K562 (cell line): ENCODE results near the gene ISYNA1. TPM values are rescaled to one million over a fixed set of nuclear protein-coding genes. Genes with fewer than 3 reads are reported as not detected.

Source experiments
- CBFA2T3 ChIP-seq: fragments of 450-650 bp; IDR thresholded peaks from 2 replicates; pipeline ENCODE4 v1.6.1; 2017
- CCAR2 ChIP-seq: fragments of 200-400 bp; formaldehyde crosslinking; IDR thresholded peaks from 2 replicates; pipeline ENCODE4 v1.6.1; 2017; ENCODE audit warnings: mild to moderate bottlenecking, low read depth, low read length
- CSDE1 ChIP-seq, 2 experiments: fragments of 450-650 bp; IDR thresholded peaks; 2 replicates each; pipeline ENCODE4 v1.6.1; 2016; ENCODE audit warnings: mild to moderate bottlenecking in 1 of 2
- ETV1 ChIP-seq: fragments of 450-650 bp; conservative IDR thresholded peaks from 2 replicates; pipeline ENCODE4 v1.6.1; 2016; ENCODE audit warnings: missing genetic modification characterization, control low read depth, low read depth, missing compliant biosample characterization
- FOXJ3 ChIP-seq: sonication (generic); formaldehyde crosslinking; IDR thresholded peaks from 2 replicates; pipeline ENCODE4 v1.4.0; 2020; ENCODE audit warnings: mild to moderate bottlenecking, missing genetic modification reagents
- JUNB ChIP-seq: fragments of 450-650 bp; formaldehyde crosslinking; conservative IDR thresholded peaks from 2 replicates; pipeline ENCODE4 v1.4.0; 2020; ENCODE audit warnings: mild to moderate bottlenecking
- LCOR ChIP-seq: sonication (generic); formaldehyde crosslinking; IDR thresholded peaks from 2 replicates; pipeline ENCODE4 v1.8.0; 2022; ENCODE audit warnings: mild to moderate bottlenecking, missing genetic modification reagents
- NR2C1 ChIP-seq, 2 experiments: fragments of 450-650 bp; IDR thresholded peaks; 2 replicates each; pipeline ENCODE4 v1.6.1; 2017; ENCODE audit warnings: mild to moderate bottlenecking in 2 of 2, antibody characterized with exemption in 1 of 2, inconsistent platforms in 1 of 2, missing compliant biosample characterization in 1 of 2, missing genetic modification characterization in 1 of 2
- RBFOX2 ChIP-seq: fragments of 200-400 bp; formaldehyde crosslinking; IDR thresholded peaks from 2 replicates; pipeline ENCODE4 v1.6.1; 2017; ENCODE audit warnings: low read depth, mild to moderate bottlenecking, low read length, moderate library complexity
- SUPT5H ChIP-seq: fragments of 450-650 bp; IDR thresholded peaks from 2 replicates; pipeline ENCODE4 v1.6.1; 2016
- U2AF1 ChIP-seq: fragments of 200-400 bp; formaldehyde crosslinking; optimal IDR thresholded peaks from 2 replicates; pipeline ENCODE3; 2017; ENCODE audit warnings: mild to moderate bottlenecking, low read depth, low read length, moderate library complexity
- ZNF121 ChIP-seq: sonication (generic); formaldehyde crosslinking; conservative IDR thresholded peaks from 2 replicates; pipeline ENCODE4 v1.8.0; 2022; ENCODE audit warnings: missing genetic modification reagents
- ZNF586 ChIP-seq: fragments of 450-650 bp; formaldehyde crosslinking; conservative IDR thresholded peaks from 2 replicates; pipeline ENCODE4 v1.4.0; 2020; ENCODE audit warnings: mild to moderate bottlenecking, moderate library complexity
- polyA plus RNA-seq, 8 experiments: library from polyadenylated mRNA; depleted of rRNA in 4 of 8; stranded (reverse) in 5 of 8; unstranded in 3 of 8; fragments of >200 nt; fragmentation: Nextera tagmentation in 2 of 8; fragmentation: Illumina TruSeq in 1 of 8; extraction: Ambion mirVana in 2 of 8; extraction: Trizol in 1 of 8; gene quantifications; 2 replicates each; pipeline versions ENCODE4 v1.2.1 to v1.2.3, GENCODE V29; 2011 to 2014; ENCODE audit warnings: inconsistent platforms in 1 of 8, missing spikeins in 1 of 8
- total RNA-seq, 7 experiments: library from RNA; depleted of rRNA in 6 of 7; stranded (reverse); fragments of >200 nt in 6 of 7; fragmentation: Illumina TruSeq in 2 of 7; extraction: Trizol in 2 of 7; gene quantifications; 2 replicates each; pipeline versions ENCODE4 v1.2.1 to v1.2.3, GENCODE V29; 2011 to 2021; ENCODE audit warnings: low replicate concordance in 1 of 7
- TF ChIP-seq, protein P1 (sequence below), 2 experiments: fragments of 450-650 bp in 1 of 2; sonication (generic) in 1 of 2; formaldehyde crosslinking in 1 of 2; IDR thresholded peaks; 2 replicates each; pipeline versions ENCODE4 v1.7.1 to v1.9.0; 2016 to 2022; ENCODE audit warnings: inconsistent platforms in 1 of 2, mild to moderate bottlenecking in 1 of 2, missing genetic modification reagents in 1 of 2
- TF ChIP-seq, protein P2 (sequence below): fragments of 250-450 bp; sonication (Bioruptor Pico); IDR thresholded peaks from 2 replicates; pipeline ENCODE4 v1.5.0; 2021
- TF ChIP-seq, protein P3 (sequence below): fragments of 250-450 bp; sonication (Bioruptor Pico); IDR thresholded peaks from 2 replicates; pipeline ENCODE4 v1.5.0; 2022; ENCODE audit warnings: mild to moderate bottlenecking

ISYNA1 gene
- total and polyA plus RNA-seq, 9 of the 15 experiments (the other 6 are each of a cell fraction or from before 2014, with no cell fraction given) = 21.8 to 460 (median 93.2) TPM

DNA sequence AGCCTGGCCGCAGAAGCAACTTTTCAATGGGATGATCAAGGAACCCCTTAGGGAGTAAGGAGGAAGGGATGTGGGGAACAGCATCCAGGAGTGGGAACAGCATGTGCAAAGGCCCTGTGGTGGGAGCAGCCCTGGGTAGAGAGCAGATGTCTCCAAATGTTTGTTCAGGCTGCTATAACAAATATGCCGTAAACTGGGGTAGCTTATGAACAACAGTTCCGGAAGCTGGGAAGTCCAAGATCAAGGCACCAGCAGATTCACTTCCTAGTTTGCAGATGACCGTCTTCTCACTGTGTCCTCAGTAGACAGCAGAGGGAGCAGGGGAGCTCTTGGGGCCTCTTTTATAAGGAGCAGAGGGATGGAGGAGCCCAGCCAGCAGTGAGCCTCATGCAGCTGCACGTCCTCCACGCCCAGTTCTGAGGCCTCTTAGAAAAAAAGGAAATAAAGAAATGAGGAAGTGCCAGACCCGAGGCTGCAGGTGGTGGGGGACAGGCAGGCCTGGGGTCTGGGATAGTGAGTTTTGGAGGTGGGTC, 36.3 kb downstream of the ISYNA1 start (continued):
- TF ChIP-seq, protein P1, sequence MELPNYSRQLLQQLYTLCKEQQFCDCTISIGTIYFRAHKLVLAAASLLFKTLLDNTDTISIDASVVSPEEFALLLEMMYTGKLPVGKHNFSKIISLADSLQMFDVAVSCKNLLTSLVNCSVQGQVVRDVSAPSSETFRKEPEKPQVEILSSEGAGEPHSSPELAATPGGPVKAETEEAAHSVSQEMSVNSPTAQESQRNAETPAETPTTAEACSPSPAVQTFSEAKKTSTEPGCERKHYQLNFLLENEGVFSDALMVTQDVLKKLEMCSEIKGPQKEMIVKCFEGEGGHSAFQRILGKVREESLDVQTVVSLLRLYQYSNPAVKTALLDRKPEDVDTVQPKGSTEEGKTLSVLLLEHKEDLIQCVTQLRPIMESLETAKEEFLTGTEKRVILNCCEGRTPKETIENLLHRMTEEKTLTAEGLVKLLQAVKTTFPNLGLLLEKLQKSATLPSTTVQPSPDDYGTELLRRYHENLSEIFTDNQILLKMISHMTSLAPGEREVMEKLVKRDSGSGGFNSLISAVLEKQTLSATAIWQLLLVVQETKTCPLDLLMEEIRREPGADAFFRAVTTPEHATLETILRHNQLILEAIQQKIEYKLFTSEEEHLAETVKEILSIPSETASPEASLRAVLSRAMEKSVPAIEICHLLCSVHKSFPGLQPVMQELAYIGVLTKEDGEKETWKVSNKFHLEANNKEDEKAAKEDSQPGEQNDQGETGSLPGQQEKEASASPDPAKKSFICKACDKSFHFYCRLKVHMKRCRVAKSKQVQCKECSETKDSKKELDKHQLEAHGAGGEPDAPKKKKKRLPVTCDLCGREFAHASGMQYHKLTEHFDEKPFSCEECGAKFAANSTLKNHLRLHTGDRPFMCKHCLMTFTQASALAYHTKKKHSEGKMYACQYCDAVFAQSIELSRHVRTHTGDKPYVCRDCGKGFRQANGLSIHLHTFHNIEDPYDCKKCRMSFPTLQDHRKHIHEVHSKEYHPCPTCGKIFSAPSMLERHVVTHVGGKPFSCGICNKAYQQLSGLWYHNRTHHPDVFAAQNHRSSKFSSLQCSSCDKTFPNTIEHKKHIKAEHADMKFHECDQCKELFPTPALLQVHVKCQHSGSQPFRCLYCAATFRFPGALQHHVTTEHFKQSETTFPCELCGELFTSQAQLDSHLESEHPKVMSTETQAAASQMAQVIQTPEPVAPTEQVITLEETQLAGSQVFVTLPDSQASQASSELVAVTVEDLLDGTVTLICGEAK (IDR thresholded peaks at IDR 0.05) = 0 out of 2 replicates have a peak, but pooled peaks have one; percentile 39
- TF ChIP-seq, protein P1 (CRISPR knock-in tag; IDR thresholded peaks at IDR 0.05) = no peak
- no peak for TF ChIP-seq FOXJ3 (CRISPR knock-in tag)
- 0 out of 2 replicates have a peak, but pooled peaks have one; percentile 24 for TF ChIP-seq RBFOX2
- no peak for TF ChIP-seq U2AF1
- no peak for TF ChIP-seq CSDE1 (IDR thresholded peaks at IDR 0.05)
- TF ChIP-seq, protein P2, sequence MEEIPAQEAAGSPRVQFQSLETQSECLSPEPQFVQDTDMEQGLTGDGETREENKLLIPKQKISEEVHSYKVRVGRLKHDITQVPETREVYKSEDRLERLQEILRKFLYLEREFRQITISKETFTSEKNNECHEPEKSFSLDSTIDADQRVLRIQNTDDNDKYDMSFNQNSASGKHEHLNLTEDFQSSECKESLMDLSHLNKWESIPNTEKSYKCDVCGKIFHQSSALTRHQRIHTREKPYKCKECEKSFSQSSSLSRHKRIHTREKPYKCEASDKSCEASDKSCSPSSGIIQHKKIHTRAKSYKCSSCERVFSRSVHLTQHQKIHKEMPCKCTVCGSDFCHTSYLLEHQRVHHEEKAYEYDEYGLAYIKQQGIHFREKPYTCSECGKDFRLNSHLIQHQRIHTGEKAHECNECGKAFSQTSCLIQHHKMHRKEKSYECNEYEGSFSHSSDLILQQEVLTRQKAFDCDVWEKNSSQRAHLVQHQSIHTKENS = no peak
- TF ChIP-seq NR2C1 (IDR thresholded peaks at IDR 0.05) = peak; percentile 36; the same call in 1 of the 2 replicates
- TF ChIP-seq NR2C1 (tag; IDR thresholded peaks at IDR 0.05) = no peak
- no peak for TF ChIP-seq CCAR2
- TF ChIP-seq SUPT5H = no peak
- TF ChIP-seq ZNF121 (CRISPR knock-in tag) = no peak
- peak; percentile 41; the same call in 1 of the 2 replicates for TF ChIP-seq ETV1 (tag)
- peak; percentile 36; the same call in 1 of the 2 replicates for TF ChIP-seq CBFA2T3
- no peak for TF ChIP-seq LCOR (CRISPR knock-in tag)
- TF ChIP-seq, protein P3, sequence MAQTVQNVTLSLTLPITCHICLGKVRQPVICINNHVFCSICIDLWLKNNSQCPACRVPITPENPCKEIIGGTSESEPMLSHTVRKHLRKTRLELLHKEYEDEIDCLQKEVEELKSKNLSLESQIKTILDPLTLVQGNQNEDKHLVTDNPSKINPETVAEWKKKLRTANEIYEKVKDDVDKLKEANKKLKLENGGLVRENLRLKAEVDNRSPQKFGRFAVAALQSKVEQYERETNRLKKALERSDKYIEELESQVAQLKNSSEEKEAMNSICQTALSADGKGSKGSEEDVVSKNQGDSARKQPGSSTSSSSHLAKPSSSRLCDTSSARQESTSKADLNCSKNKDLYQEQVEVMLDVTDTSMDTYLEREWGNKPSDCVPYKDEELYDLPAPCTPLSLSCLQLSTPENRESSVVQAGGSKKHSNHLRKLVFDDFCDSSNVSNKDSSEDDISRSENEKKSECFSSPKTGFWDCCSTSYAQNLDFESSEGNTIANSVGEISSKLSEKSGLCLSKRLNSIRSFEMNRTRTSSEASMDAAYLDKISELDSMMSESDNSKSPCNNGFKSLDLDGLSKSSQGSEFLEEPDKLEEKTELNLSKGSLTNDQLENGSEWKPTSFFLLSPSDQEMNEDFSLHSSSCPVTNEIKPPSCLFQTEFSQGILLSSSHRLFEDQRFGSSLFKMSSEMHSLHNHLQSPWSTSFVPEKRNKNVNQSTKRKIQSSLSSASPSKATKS (CRISPR knock-in tag) = no peak
- no peak for TF ChIP-seq JUNB
- TF ChIP-seq ZNF586 (CRISPR knock-in tag) = no peak
